Ovary (tissue), 9 donors: ENCODE measurements around the gene CCDC106. TPM values are rescaled to one million over a fixed set of nuclear protein-coding genes. Genes with fewer than 3 reads are reported as not detected.
A peak's percentile ranks its signal among the peaks of the same experiment; 100 is the strongest.

Experiments
- DNase-seq, 5 donors: peaks; one replicate each; pipeline ENCODE4 v3.0.0-alpha.2; 2019 to 2020
- H3K27ac ChIP-seq, 2 donors: fragments of 200-600 bp; one replicate each; pipeline versions ENCODE4 v1.5.1 to v1.8.0; 2019 to 2022
- H3K27me3 ChIP-seq: fragments of 200-600 bp; one replicate; pipeline ENCODE4 v1.8.0; 2022
- H3K36me3 ChIP-seq: fragments of 200-600 bp; sonication (generic); one replicate; pipeline ENCODE4 v1.5.1; 2019
- H3K4me1 ChIP-seq: one replicate; pipeline ENCODE4 v1.8.1; 2013; ENCODE audit warnings: mild to moderate bottlenecking, moderate library complexity; ENCODE audit not compliant: insufficient read depth
- H3K4me3 ChIP-seq: fragments of 200-600 bp; sonication (generic); one replicate; pipeline ENCODE4 v1.5.1; 2017
- H3K9me3 ChIP-seq, 2 donors: fragments of 200-600 bp in 1 of 2; sonication (generic) in 1 of 2; one replicate each; pipeline versions ENCODE4 v1.5.1 to v1.8.1; 2013 to 2019; ENCODE audit warnings: mild to moderate bottlenecking in 1 of 2, moderate library complexity in 1 of 2
- EP300 ChIP-seq: sonication (generic); formaldehyde crosslinking; IDR thresholded peaks from one replicate; pipeline ENCODE4 v1.6.1; 2017; ENCODE audit warnings: antibody characterized with exemption
- POLR2A ChIP-seq: fragments of 450-650 bp; IDR thresholded peaks from one replicate; pipeline ENCODE4 v1.6.1; 2017; ENCODE audit warnings: antibody characterized with exemption, mild to moderate bottlenecking, moderate library complexity
- WGBS, 3 donors: extraction: QIAGEN DNeasy Blood & Tissue Kit in 1 of 3; methylation state at CpG; one replicate each; pipeline versions ENCODE4 v1.1.5 to v1.1.7; 2013 to 2017; 5-methylcytosine and 5-hydroxymethylcytosine counted together
- intact Hi-C, 4 donors: fragments of 100-400 bp; cut with DNase I; formaldehyde crosslinking; loops; one replicate each; pipeline versions ENCODE4 v1.11.0 to v1.15.1; 2022 to 2023
- polyA plus RNA-seq, 2 donors: library from polyadenylated mRNA; stranded (reverse); fragments of 200-250 nt in 1 of 2; fragments of 350-450 nt in 1 of 2; fragmentation: Illumina TruSeq in 1 of 2; extraction: RNeasy Lipid Tissue Mini Kit (QIAGEN cat#74804) in 1 of 2; gene quantifications; one replicate each; pipeline ENCODE4 v1.2.3, GENCODE V29; 2013 to 2014
- total RNA-seq, 7 donors: library from RNA; depleted of rRNA in 2 of 7; stranded (reverse); fragments of >200 nt in 2 of 7; fragmentation: NEBNext Ultra II Directional in 3 of 7; extraction: Animal tissue kit (Norgen Biotek cat#: 25700) in 3 of 7; gene quantifications; one replicate each; pipeline versions ENCODE4 v1.1.0 to v1.2.4, GENCODE V29; 2016 to 2023
- TF ChIP-seq, protein P1 (sequence below), 3 donors: fragments of 450-650 bp in 2 of 3; fragments of 200-600 bp in 1 of 3; IDR thresholded peaks; one replicate each; pipeline versions ENCODE4 v1.5.1 to v1.8.0; 2016 to 2022; ENCODE audit warnings: antibody characterized with exemption in 3 of 3, mild to moderate bottlenecking in 1 of 3
- donor health status: DM: no; HTN: no; CAD: no; lungs with moderate emphysema.
- donor health status: DM: no; HTN: no; CAD: no.
- donor health status: Bipolar disorder and iron deficiency.
- donor health status: DM: yes; HTN: yes; CAD: no.
- donor health status: DM: no; HTN: no; CAD: no.
- donor health status: DM: yes; HTN: yes; CAD: no.

CCDC106 gene
- total and polyA plus RNA-seq, 9 donors = 3.1 to 20.2 (median 14.5) TPM

DNA sequence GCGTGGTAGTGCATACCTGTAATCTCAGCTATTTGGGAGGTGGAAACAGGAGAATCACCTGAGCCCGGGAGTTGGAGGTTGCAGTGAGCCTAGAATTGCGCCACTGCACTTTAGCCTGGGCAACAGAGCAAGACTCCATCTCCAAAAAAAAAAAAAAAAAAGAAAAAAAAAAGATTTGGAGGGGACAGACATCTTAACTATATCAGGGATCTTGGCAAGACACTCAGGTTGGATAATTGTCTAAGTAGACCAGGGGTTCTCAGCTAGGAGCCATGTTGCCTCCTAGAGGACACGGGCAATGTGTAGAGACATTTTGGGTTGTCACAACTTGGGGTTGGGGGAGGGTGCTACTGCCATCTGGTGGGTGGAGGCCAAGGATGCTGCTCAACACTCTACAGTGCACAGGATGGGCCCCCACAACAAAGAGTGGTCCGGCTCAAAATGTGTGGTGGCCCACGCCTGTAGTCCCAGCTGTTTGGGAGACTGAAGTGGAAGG, 9.1 kb upstream of the CCDC106 start:
- intact Hi-C loops = loop anchor here in 1 of 4 donors (10.0 kb wide), 1 partner anchor 524 kb away; the partner anchor contains the start of gene PPP1R12C
- no peak overlapping the region for H3K27ac ChIP-seq
- 82 to 88% (median 86%) methylated on average over 6 of the region's 6 CpGs for WGBS, 3 donors
- H3K36me3 ChIP-seq = no peaks in the 10 kb centered on the region
- H3K27me3 ChIP-seq = no peaks in the 10 kb centered on the region
- H3K4me1 ChIP-seq = peaks cover 18% of the 10 kb centered on the region
- H3K9me3 ChIP-seq = no peaks in the 10 kb centered on the region
- peak in 2 of 5 donors; percentile 48 to 51 for DNase-seq
- TF ChIP-seq EP300 (no peak), POLR2A (no peak)
- TF ChIP-seq, protein P1, sequence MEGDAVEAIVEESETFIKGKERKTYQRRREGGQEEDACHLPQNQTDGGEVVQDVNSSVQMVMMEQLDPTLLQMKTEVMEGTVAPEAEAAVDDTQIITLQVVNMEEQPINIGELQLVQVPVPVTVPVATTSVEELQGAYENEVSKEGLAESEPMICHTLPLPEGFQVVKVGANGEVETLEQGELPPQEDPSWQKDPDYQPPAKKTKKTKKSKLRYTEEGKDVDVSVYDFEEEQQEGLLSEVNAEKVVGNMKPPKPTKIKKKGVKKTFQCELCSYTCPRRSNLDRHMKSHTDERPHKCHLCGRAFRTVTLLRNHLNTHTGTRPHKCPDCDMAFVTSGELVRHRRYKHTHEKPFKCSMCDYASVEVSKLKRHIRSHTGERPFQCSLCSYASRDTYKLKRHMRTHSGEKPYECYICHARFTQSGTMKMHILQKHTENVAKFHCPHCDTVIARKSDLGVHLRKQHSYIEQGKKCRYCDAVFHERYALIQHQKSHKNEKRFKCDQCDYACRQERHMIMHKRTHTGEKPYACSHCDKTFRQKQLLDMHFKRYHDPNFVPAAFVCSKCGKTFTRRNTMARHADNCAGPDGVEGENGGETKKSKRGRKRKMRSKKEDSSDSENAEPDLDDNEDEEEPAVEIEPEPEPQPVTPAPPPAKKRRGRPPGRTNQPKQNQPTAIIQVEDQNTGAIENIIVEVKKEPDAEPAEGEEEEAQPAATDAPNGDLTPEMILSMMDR (IDR thresholded peaks at IDR 0.05) = no peak
- H3K4me3 ChIP-seq = no peak overlapping the region

DNA sequence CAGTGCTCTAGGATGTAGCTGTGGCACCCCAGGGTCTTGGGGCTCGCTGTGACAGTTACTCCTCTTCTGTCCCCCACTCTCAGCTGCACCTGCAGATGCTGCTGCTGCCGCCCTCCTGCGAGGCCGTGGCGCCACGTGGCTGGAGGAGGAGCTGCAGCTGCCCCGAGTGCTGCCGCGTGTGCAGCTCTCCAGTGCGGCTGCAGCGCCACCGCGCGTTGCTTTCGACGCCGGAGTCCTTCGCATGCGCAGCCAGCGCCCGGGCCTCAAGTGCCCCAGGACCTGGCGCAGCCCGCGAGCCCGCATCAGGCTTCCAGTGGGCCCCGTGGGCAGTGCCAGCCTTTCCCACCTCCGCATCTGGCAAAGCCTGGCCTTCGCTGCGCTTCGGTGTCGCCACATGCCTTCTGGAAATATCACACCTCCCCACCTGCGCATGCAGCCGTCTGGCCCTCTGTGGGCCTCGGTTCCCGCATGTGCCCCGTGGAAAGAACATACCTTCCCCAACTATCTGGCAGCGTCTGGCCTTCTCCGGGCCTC, 7.9 kb upstream of the CCDC106 start:
- WGBS, 3 donors = 7 to 11% (median 7%) methylated on average over 28 to 38 of the region's 38 CpGs
- no peaks in the 10 kb centered on the region for H3K27me3 ChIP-seq
- peak overlapping the region; percentile 95 to 96 for H3K27ac ChIP-seq
- peak; percentile 65 to 87 (median 78) for DNase-seq
- peaks cover 21% of the 10 kb centered on the region for H3K4me1 ChIP-seq
- no peak for TF ChIP-seq POLR2A
- TF ChIP-seq, protein P1 (IDR thresholded peaks at IDR 0.05) = peak; percentile 38 to 77 (median 69)
- H3K9me3 ChIP-seq = no peaks in the 10 kb centered on the region
- no peaks in the 10 kb centered on the region for H3K36me3 ChIP-seq
- intact Hi-C loops = no loop called here
- peak overlapping the region; percentile 93 for H3K4me3 ChIP-seq

DNA sequence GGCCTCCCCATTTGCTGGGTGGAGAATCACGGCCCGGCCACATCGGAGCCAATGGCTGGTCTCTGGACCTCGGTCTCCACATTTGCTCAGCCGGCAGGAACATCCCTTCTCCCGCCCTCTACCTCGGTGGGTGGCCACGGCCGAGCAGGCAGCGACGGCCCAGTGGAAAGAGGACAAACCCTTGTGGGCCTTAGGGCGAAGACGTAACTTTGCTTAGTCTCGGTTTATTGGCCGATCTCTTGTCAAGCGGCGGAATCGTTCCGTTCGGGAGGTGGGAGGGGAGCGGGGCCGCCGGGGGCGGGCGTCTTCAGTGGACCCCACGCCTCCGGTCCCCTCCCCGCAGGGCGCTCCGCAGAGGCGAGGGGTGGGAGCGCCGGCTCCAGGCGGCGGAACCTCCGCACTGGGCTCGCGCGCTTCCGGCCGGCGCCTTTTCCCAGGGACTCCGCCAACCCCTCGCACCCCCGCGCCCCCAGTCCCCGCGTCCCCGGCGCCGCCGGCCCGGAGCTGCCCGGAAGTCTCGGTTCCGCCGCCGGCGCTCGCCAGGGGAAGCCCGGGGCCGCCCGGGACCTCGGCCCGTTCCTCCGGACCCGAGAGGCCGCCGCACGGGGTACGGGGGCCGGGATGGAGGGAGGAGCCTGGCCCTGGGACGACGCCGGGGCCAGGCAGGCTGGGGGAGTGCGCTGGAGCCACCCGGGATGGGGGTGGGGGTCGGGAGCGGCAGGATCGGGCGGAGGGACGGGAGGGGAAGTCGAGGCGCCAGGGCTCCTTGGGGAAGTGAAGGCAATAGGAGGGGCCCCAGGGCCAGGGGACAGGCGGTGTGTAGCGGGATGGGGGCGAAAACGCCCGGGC, 7.2 kb upstream of the CCDC106 start, which contains the start of gene ZNF580:
TSS of gene ZNF580 (plus strand) at position 426 of the 849 bp plus-strand sequence. CDS start 1,507 bp downstream, outside the sequence.
- H3K4me3 ChIP-seq = peak within 1 kb of the TSS; percentile 93
- DNase-seq = peak; percentile 69 to 85 (median 78)
- intact Hi-C loops = no loop called here
- no peaks in the 10 kb centered on the region for H3K27me3 ChIP-seq
- peaks cover 19% of the 10 kb centered on the region for H3K4me1 ChIP-seq
- H3K27ac ChIP-seq = peak within 1 kb of the TSS; percentile 95 to 96
- H3K36me3 ChIP-seq = no peaks in the 10 kb centered on the region
- 0 to 1% (median 1%) methylated on average over 48 to 89 of the region's 89 CpGs for WGBS, 3 donors
- TF ChIP-seq, protein P1 (IDR thresholded peaks at IDR 0.05) = no peak
- peak; percentile 14 for TF ChIP-seq POLR2A
- H3K9me3 ChIP-seq = no peaks in the 10 kb centered on the region

DNA sequence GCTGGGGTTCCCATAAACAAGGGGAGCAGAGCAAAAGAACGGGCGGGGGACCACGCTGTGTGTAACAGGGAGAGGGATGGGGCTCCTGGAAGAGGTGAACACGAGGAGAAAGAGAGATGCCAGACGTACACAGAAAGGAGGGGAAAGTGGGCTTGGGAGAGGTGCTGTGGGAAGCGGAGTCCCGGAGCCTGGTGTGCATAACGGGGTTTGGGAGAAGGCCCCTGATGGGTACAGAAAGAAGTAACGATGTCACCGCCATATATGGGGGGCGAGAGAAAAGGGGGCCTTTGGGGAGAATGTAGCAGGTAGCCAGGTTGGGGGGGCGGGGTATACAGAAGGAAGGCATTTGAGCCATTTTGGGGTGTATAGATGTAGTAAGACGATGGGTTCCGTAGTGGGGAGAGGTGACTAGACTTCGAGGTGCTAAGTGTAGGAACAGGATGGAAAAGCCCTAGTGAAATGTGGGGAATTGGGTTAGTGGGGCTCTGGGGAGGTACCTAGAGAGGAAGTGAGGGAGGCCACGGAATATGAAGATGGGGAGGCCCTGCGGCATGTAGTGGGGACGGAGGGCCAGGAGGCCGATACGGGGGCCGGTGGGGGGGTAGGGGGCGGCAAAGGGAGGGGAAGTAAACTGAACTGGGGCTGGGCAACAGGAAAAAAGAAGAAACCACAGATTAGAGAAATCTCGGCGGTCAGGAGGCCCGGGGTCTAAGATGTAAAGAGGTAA, 6.4 kb upstream of the CCDC106 start:
- no peaks in the 10 kb centered on the region for H3K9me3 ChIP-seq
- WGBS, 3 donors = 1% methylated on average over 25 of the region's 25 CpGs

More for the DNA sequence above, 6.4 kb upstream of the CCDC106 start:
- intact Hi-C loops = no loop called here
- Histone ChIP-seq H3K27me3 (no peaks in the 10 kb centered on the region), H3K36me3 (no peaks in the 10 kb centered on the region), H3K27ac (peak overlapping the region; percentile 95 to 96), H3K4me1 (peaks cover 13% of the 10 kb centered on the region), H3K4me3 (peak overlapping the region; percentile 93)
- TF ChIP-seq EP300 (no peak), POLR2A (no peak)
- TF ChIP-seq, protein P1 (IDR thresholded peaks at IDR 0.05) = no peak
- DNase-seq = peak in 2 of 5 donors; percentile 36 to 51
